IMR-90 (cell line): ENCODE data around the gene SAMSN1. TPM values are rescaled to one million over a fixed set of nuclear protein-coding genes. Genes with fewer than 3 reads are reported as not detected.

Source experiments
- ATAC-seq: fragments of 200-7000 bp; cut with Tn5 transposase; 2 replicates; pipeline ENCODE4 v1.9.1; 2020; ENCODE audit warnings: low read depth, mild to moderate bottlenecking, moderate library complexity
- BruUV-seq: library from RNA; stranded (reverse); fragments of 400-500 nt; replicated peaks from 2 replicates; lab custom pipeline; 2021; lab: Mats Ljungman, UMichigan
- CTCF ChIA-PET: fragments of 300-600 bp; formaldehyde crosslinking; extraction: SDS; loops from one replicate; lab custom pipeline; 2021; ENCODE audit warnings: antibody characterized with exemption; lab: Yijun Ruan, JAX
- POLR2A ChIA-PET: fragments of 300-600 bp; sonication (Branson Sonifier 250); formaldehyde crosslinking; loops from one replicate; lab custom pipeline; 2022; ENCODE audit warnings: antibody characterized with exemption; ENCODE audit not compliant: unreplicated experiment; lab: Charles Lee
- DNase-seq: peaks from one replicate; pipeline ENCODE4 v3.0.0; 2013
- H2AFZ ChIP-seq: replicated peaks from 2 replicates; pipeline ENCODE3; 2013; ENCODE audit warnings: low read length, mild to moderate bottlenecking; ENCODE audit not compliant: poor library complexity
- H2AK5ac ChIP-seq: 2 replicates; pipeline ENCODE4 v1.6.1; 2013; ENCODE audit warnings: low read depth, low read length, inconsistent platforms
- H2AK9ac ChIP-seq: replicated peaks from 2 replicates; pipeline ENCODE3; 2013; ENCODE audit warnings: mild to moderate bottlenecking, low read depth, low read length, moderate library complexity; ENCODE audit not compliant: poor library complexity
- H2BK120ac ChIP-seq: 2 replicates; pipeline ENCODE4 v1.6.1; 2013; ENCODE audit warnings: low read depth, low read length, inconsistent platforms
- H2BK15ac ChIP-seq: 3 replicates; pipeline ENCODE4 v1.6.1; 2013; ENCODE audit warnings: low read depth, low read length, inconsistent platforms
- H2BK20ac ChIP-seq: 2 replicates; pipeline ENCODE4 v1.6.1; 2013; ENCODE audit warnings: low read depth, mild to moderate bottlenecking, inconsistent platforms, low read length, moderate library complexity
- H2BK5ac ChIP-seq: 2 replicates; pipeline ENCODE4 v1.6.1; 2013; ENCODE audit warnings: mild to moderate bottlenecking, low read depth, low read length, inconsistent platforms; ENCODE audit not compliant: poor library complexity, severe bottlenecking
- H3K14ac ChIP-seq: replicated peaks from 2 replicates; pipeline ENCODE4 v1.6.1; 2013; ENCODE audit warnings: low read depth, low read length, inconsistent platforms
- H3K18ac ChIP-seq: 2 replicates; pipeline ENCODE4 v1.6.1; 2013; ENCODE audit warnings: low read depth, low read length, control low read depth
- H3K23ac ChIP-seq: 2 replicates; pipeline ENCODE4 v1.6.1; 2013; ENCODE audit warnings: low read depth, low read length, inconsistent platforms
- H3K27ac ChIP-seq: 2 replicates; pipeline ENCODE4 v1.5.1; 2013; ENCODE audit warnings: mild to moderate bottlenecking, control low read depth, low read length; ENCODE audit not compliant: insufficient read depth
- H3K27me3 ChIP-seq: 2 replicates; pipeline ENCODE4 v1.6.1; 2013; ENCODE audit warnings: low read length; ENCODE audit not compliant: control insufficient read depth, insufficient read depth
- H3K36me3 ChIP-seq: 2 replicates; pipeline ENCODE4 v1.6.1; 2013; ENCODE audit warnings: low read length, mixed read lengths; ENCODE audit not compliant: control insufficient read depth, insufficient read depth
- H3K4ac ChIP-seq: 2 replicates; pipeline ENCODE4 v1.6.1; 2013; ENCODE audit warnings: low read depth, low read length, inconsistent platforms
- H3K4me1 ChIP-seq: 2 replicates; pipeline ENCODE4 v1.6.1; 2013; ENCODE audit warnings: low read length, mixed read lengths; ENCODE audit not compliant: control insufficient read depth, insufficient read depth
- H3K4me2 ChIP-seq: 2 replicates; pipeline ENCODE4 v1.6.1; 2013; ENCODE audit warnings: low read depth, mild to moderate bottlenecking, control low read depth, low read length, moderate library complexity
- H3K4me3 ChIP-seq: 2 replicates; pipeline ENCODE4 v1.5.1; 2013; ENCODE audit warnings: low read depth, mild to moderate bottlenecking, control low read depth, low read length, moderate library complexity; ENCODE audit not compliant: insufficient read depth
- H3K56ac ChIP-seq: 2 replicates; pipeline ENCODE4 v1.6.1; 2013; ENCODE audit warnings: low read length, inconsistent platforms; ENCODE audit not compliant: insufficient read depth; ENCODE audit errors: extremely low read depth
- H3K79me1 ChIP-seq, 2 experiments: 2 replicates each; pipeline ENCODE4 v1.6.1; 2013; ENCODE audit warnings: low read length in 2 of 2, inconsistent platforms in 1 of 2, low read depth in 1 of 2
- H3K9ac ChIP-seq: 2 replicates; pipeline ENCODE4 v1.6.1; 2013; ENCODE audit warnings: low read depth, low read length, control low read depth
- H3K9me1 ChIP-seq: 2 replicates; pipeline ENCODE4 v1.6.1; 2013; ENCODE audit warnings: low read length, inconsistent platforms; ENCODE audit not compliant: insufficient read depth
- H3K9me3 ChIP-seq: 2 replicates; pipeline ENCODE4 v1.6.1; 2013; ENCODE audit warnings: low read length; ENCODE audit not compliant: control insufficient read depth, insufficient read depth
- H4K20me1 ChIP-seq: 2 replicates; pipeline ENCODE4 v1.6.1; 2013; ENCODE audit warnings: low read length, inconsistent platforms; ENCODE audit not compliant: insufficient read depth
- H4K5ac ChIP-seq: 2 replicates; pipeline ENCODE4 v1.6.1; 2013; ENCODE audit warnings: mild to moderate bottlenecking, low read depth, low read length, control low read depth
- H4K8ac ChIP-seq, 2 experiments: 2 replicates each; pipeline ENCODE4 v1.6.1; 2013; ENCODE audit warnings: low read depth in 2 of 2, low read length in 2 of 2, control low read depth in 1 of 2, inconsistent platforms in 1 of 2
- H4K91ac ChIP-seq: 2 replicates; pipeline ENCODE4 v1.6.1; 2013; ENCODE audit warnings: low read depth, low read length, inconsistent platforms; ENCODE audit not compliant: insufficient read depth
- FOS ChIP-seq: fragments of 150-350 bp; IDR thresholded peaks from 2 replicates; pipeline ENCODE4 v1.6.1; 2016; ENCODE audit warnings: low read depth, low read length
- MAFK ChIP-seq: IDR thresholded peaks from 2 replicates; pipeline ENCODE4 v1.6.1; 2012; ENCODE audit warnings: low read depth, low read length, improper control_type of control experiment
- NFE2L2 ChIP-seq: fragments of 150-350 bp; IDR thresholded peaks from 2 replicates; pipeline ENCODE4 v1.6.1; 2016; ENCODE audit warnings: low read depth, mild to moderate bottlenecking, low read length
- WGBS, 2 experiments: methylation state at CpG; one replicate each; pipeline versions ENCODE4 v1.1.5 to v1.1.7; 2013; ENCODE audit warnings: missing lambda C conversion rate in 2 of 2; ENCODE audit not compliant: insufficient read length in 1 of 2; ENCODE audit errors: extremely low coverage in 2 of 2; 5-methylcytosine and 5-hydroxymethylcytosine counted together
- dilution Hi-C: fragments of 300-500 bp; cut with HindIII; formaldehyde crosslinking; loops from one replicate; pipeline ENCODE4 v1.14.3; 2018; ENCODE audit warnings: low sequenced_read_pairs; ENCODE audit not compliant: unreplicated experiment
- in situ Hi-C: fragments of 300-500 bp; cut with MboI; formaldehyde crosslinking; loops from 3 replicates; pipeline ENCODE4 v1.14.3; 2019; ENCODE audit warnings: low sequenced_read_pairs, inconsistent platforms, mixed read lengths
- intact Hi-C: fragments of 100-400 bp; cut with micrococcal nuclease; formaldehyde crosslinking; loops from 2 replicates; pipeline ENCODE4 v1.10.0; 2022
- polyA plus RNA-seq, 3 experiments: library from polyadenylated mRNA; depleted of rRNA; stranded (reverse); fragments of >200 nt; gene quantifications; 2 replicates each; pipeline ENCODE4 v1.2.3, GENCODE V29; 2012; ENCODE audit warnings: low replicate concordance in 1 of 3
- total RNA-seq: library from RNA; depleted of rRNA; stranded (reverse); fragments of >200 nt; gene quantifications from 2 replicates; pipeline ENCODE4 v1.2.3, GENCODE V29; 2012

Gene SAMSN1
- total and polyA plus RNA-seq, 2 of the 4 experiments (the other 2 are of a cell fraction) = not detected

DNA sequence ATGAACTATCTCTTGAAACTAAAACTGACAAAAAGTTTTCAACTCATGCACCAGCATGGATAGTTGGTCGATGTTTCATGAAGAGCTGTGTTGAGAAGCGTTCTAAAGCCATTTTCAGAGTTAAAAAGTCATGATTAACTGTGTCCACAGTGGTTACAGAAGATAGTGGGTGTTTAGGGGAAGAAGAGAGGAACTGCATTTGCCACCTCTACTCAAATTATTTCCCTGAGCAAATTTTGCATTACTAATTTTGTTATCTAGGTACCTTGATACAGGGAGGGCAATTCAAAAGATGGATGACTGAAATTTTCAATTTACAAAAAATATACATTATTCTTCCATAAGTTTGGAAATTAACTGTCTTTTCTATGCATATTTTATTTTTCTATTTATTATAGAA, 15.5 kb downstream of the SAMSN1 start:
- Histone ChIP-seq H2BK5ac (no peak overlapping the region), H3K27ac (no peak overlapping the region), H3K18ac (no peak overlapping the region), H3K23ac (no peak overlapping the region), H3K36me3 (no peaks in the 10 kb centered on the region), H2AK9ac (no peak overlapping the region), H2BK120ac (no peak overlapping the region), H2BK15ac (no peak overlapping the region), H3K4ac (no peak overlapping the region), H2AFZ (no peak overlapping the region), H2BK20ac (no peak overlapping the region), H4K8ac (no peak overlapping the region), H4K20me1 (no peaks in the 10 kb centered on the region), H3K9me1 (no peaks in the 10 kb centered on the region), H3K14ac (no peak overlapping the region), H3K9me3 (no peaks in the 10 kb centered on the region), H3K4me2 (no peak overlapping the region), H4K91ac (no peak overlapping the region), H3K27me3 (no peaks in the 10 kb centered on the region), H3K9ac (no peak overlapping the region), H3K56ac (no peak overlapping the region), H4K5ac (no peak overlapping the region), H2AK5ac (no peak overlapping the region), H3K4me1 (no peaks in the 10 kb centered on the region), H3K4me3 (no peak overlapping the region), H3K79me1 (no peaks in the 10 kb centered on the region)
- ATAC-seq (no peak), DNase-seq (no peak)
- no TSS peak for BruUV-seq
- TF ChIP-seq NFE2L2 (no peak), FOS (no peak), MAFK (no peak)
- ChIA-PET CTCF (no interaction called here), POLR2A (no interaction called here)
- dilution Hi-C loops = no loop called here
- intact Hi-C loops = no loop called here
- no CpG with 5 or more reads among the region's 2 CpGs for WGBS, 2 experiments
- in situ Hi-C loops = no loop called here
